Stimulated activated naive CD4-positive, alpha-beta T cell (primary cell): ENCODE data around the gene RPS6KA5.

Experiments used
- DNase-seq, 6 experiments: peaks; one replicate each; lab custom pipeline; 2025; lab: John Stamatoyannopoulos, UW

The RPS6KA5 gene

DNA sequence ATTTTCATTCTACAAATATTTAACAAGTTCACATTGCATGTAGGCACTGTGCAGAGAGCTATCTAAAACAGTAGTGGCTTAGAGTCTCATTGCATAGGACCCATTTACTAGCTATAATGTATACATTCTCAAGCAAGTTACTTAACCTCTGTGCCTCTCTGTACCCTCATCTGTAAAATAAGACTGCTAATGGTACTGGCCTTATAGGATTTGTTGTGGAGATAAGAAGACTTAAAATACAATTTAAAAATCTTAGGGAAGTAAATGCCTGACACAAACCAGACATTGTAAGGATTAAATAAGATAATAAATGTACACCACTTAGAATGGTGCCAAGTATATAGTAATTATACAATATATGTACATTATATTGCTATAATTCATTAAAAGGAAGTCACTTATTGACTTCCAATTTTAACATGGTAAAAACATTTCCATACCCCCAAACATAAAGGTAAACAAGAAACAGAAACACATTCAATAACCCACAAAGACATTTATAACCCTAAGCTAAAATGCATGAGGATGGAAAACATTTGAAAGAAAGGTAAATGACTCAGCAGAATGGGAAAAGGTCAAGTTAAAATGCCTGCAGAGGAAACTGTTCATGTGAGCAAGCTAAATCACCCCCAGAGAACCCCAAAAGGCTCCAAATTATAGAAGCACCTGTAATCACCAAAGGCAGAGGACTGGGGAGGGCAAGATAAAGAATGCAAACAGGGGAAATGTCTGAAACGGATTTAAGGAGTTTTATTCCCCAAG, 30.8 kb downstream of the RPS6KA5 start:
- DNase-seq = no peak

- no peak for DNase-seq
Observed at GRCh38 chr14:91027561-91027960, 32.9 kb downstream of the RPS6KA5 start.

GRCh38 chr14:91022622-91023028, 37.8 kb downstream of the RPS6KA5 start:
- DNase-seq = peak in 4 of 6 experiments; percentile 3 to 61 (median 40)

- no peak for DNase-seq
Observed at GRCh38 chr14:91021991-91022621, 38.3 kb downstream of the RPS6KA5 start.

DNA sequence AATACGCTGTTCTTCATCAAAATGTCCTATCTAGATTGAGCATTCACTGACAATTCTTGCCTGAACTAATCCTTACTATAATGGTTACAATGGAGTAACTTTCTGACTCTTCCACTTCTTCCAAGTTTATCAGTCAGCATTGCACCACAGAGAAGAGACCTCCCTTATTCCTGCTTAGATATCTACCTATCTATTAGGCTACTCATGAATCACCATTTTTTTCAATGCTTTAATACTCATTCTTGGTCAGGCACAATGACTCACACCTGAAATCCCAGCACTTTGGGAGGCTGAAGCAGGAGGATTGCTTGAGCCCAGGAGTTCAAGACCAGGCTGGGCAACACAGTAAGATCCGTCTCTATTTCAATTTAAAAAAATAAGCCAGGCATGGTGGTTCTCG, 39.3 kb downstream of the RPS6KA5 start:
- no peak for DNase-seq

- no peak for DNase-seq
Observed at GRCh38 chr14:91019673-91020072, 40.8 kb downstream of the RPS6KA5 start.

GRCh38 chr14:91018481-91018880, 42.0 kb downstream of the RPS6KA5 start:
- DNase-seq = no peak

- DNase-seq = no peak
Observed at GRCh38 chr14:91016800-91017410, 43.5 kb downstream of the RPS6KA5 start.

DNA sequence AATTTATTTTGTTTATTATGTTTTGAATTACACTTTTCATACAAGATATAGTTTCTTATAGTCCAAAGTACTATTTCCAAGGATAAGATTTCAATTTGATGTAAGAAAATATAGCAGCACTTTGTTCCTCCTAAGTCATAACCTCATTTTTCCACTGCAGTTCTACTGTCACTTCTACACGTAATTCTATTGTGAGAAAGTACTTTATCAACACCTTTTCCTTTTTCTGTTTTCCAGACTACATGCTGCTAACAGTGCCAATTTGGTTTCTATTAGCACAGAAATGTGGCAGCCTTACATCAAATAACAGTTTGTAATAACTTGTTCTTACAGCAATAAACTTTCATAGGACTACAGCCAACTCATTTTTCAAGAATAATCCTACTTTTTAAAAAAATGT, 45.0 kb downstream of the RPS6KA5 start:
- no peak for DNase-seq

DNA sequence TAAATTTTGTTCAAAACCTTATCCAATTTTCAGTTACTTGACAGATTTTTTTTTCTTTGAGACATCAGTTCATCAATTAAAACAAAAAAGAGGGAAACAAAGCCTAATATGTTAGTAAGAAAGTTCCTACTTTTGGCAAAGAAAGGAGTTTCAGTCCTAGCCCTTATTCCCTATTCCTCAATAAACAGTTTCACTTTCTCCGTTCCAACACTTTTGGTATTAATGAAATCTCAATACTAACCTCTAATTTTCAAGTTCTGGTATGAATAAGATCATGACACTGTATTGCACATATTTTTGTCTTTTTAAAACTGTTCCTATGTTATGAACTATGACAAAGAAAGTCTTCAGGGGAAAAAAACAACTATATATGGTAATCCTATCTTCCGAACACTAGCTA, 48.4 kb downstream of the RPS6KA5 start:
- no peak for DNase-seq

DNA sequence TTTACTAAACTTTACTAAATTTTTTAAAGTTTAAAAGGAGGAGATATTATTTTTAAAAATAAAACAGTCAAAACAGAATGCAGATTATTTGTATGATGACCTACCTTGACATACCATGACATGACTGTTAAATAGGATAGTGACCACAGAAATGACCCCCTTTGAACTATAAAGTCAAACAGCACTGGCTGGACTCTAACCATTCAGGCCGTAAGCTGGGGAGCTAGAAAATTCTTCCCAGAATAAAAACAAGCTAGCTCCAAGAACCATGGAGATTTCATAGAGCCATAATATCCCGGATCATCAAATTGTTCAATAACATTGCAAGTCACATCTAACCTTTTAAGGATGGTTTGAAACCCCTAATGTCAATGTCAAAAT, 50.3 kb downstream of the RPS6KA5 start:
- no peak for DNase-seq

DNA sequence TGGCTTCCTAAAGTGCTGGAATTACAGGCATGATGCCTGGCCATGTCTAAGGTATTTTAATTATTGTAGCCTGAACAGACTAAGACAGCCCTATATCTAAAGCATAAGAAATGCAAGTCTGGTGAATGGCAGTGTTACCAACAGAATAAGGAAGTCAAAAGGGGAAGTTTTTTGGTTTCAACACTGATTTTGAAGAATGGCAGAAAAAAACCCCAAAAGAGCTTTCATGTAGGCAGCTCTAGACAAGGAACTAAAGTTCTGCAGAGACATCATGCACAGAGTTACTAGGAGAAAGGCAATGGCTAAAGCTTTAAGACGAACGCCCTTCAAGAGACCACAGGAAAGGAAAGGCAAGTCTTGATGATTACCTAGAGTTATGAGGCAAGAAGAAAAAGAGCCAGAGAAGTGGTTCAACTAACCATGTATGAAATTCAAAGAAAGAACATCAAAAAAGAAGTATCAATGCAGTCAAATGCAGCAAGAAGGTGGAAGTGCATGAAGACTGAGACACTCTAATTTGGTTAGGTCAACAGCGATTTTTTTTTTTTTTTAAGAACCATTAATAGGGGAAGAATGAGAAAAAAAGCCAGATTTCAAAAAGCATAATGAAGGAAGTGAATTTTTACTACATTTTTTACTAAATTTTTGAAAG, 50.8 kb downstream of the RPS6KA5 start:
- peak in 3 of 6 experiments; percentile 33 to 43 (median 35) for DNase-seq

DNA sequence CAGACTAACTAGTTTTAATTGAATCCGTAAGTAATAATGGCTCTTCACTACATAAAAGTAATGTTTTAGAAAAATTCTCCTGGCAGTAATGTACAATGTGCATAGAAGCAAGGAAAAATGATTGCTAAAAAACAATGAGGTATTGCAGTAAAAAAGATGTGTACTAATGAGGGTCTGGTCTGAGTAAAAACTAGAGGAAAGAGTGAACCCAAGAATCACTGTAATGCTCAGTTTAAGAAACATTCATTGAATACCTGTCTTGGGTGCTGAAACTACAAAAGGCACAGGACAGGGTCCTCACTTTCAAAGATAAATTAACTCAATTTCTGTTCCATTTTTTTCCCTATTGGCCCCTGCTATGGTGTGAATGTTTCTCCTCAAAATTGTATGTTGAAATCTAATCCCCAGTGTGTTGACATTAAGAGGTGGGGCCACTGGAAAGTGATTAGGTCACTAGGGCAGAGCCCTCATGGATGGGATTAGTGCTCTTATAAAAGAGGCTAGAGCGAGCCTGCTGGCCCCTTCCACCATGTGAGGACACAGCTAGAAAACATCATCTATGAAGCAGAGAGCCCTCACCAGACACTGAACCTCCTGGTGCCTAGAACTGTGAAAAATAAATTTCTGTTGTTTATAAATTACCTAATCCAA, 51.6 kb downstream of the RPS6KA5 start:
- DNase-seq = no peak

GRCh38 chr14:91005716-91006115, 54.7 kb downstream of the RPS6KA5 start:
- DNase-seq = no peak

DNA sequence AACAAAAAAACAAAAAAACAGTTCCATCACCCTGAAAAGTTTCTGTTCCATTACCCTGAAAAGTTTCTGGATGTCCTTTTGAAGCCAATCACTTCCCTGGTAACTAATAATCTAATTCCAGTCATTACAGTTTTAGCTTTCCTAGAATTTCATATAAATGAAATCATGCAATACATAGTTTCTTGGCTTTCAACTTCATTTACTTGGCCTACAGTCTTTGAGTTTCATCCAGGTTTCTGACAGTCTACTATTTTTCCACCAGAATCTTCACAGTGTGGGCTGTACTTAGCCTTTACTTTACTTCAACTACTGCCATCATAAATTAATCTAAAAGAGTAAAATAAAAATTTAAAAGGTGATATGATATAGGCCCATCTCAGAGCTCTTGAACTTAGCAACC, 55.5 kb downstream of the RPS6KA5 start:
- DNase-seq = no peak

- no peak for DNase-seq
Observed at GRCh38 chr14:90999299-90999698, 61.1 kb downstream of the RPS6KA5 start.

- DNase-seq = no peak
Observed at GRCh38 chr14:90996967-90997366, 63.5 kb downstream of the RPS6KA5 start.

DNA sequence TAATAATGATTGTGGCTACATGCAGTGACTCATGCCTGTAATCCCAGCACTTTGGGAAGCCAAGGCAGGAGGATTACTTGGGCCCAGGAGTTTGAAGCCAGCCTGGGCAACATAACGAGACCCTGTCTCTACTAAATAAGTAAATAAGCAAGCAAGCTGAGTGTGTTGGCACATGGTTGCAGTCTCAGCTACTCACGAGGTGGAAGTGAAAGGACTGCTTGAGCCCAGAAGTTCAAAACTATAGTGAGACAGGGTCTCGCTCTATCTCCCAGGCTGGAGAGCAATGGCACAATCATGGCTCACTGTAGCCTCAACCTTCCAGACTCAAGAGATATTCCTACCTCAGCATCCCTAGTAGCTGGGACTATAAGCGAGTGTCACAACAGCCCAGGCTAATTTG, 64.7 kb downstream of the RPS6KA5 start:
- DNase-seq = no peak

- DNase-seq = no peak
Observed at GRCh38 chr14:90993792-90994191, 66.6 kb downstream of the RPS6KA5 start.

GRCh38 chr14:90991690-90992443, 68.6 kb downstream of the RPS6KA5 start:
- no peak for DNase-seq

GRCh38 chr14:90990141-90990540, 70.3 kb downstream of the RPS6KA5 start:
- DNase-seq = no peak

- no peak for DNase-seq
Observed at GRCh38 chr14:90987140-90987539, 73.3 kb downstream of the RPS6KA5 start.
